Globus pallidus (tissue), 1 donor: ENCODE measurements around the gene FAXDC2.
A peak's percentile ranks its signal among the peaks of the same experiment; 100 is the strongest.
"Not testable (repeated sequence)": the region's sequence is repeated elsewhere in the genome, so short reads cannot be mapped to it uniquely, and the experiment has no call there.

Source experiments
- DNase-seq: peaks from one replicate; pipeline ENCODE4 v3.0.0-alpha.2; 2015; ENCODE audit warnings: low spot score

Gene FAXDC2

DNA sequence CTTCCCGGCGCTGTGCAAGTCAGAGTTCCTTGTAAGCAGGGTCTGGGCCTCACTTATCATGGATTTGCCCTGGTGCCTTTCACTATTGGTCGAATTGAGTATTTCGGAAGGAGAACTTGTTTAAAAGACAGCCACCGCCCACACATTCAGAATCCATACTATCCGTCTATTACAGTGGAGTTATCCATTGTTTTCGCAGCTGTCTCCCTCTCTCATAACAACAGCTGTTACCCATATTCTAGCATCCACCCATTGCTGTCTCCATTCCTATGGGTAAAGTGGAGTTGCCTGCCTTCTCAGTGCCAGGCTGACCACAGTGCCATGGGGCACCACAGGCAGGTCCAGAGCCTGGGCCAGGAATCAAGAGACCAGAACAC lies 20.2 kb downstream of the FAXDC2 start:
- DNase-seq, result no peak

DNA sequence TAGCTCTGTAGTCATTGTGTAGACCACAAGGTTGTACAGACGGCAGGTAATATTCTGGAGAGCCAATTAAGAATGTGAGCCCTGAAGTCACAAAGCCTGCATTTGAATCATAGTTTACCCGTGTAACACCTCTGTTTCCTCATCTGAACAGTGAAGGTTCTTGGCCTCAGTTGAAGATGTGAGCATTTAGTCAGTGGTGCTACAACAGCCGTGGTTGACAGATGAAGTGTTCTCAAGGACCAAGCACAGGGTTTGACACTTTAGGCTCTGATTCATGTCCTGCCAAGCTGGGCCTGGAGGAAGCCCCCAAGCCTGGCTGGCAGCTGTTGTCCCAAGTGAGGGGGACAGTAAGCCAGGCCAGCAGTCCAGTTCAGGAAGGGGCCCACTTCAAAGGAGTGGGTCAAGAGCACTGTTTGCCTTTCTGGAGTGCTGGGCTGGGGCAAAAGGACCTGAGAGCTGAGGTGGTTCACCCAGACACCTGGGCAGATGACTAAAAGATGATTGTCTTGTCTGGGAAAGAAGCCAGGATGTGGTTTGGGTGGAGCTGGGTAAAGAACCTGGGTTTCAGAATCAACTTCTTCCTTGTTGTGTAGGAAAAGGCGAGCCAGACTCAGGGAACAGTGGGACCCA lies 20.7 kb downstream of the FAXDC2 start:
- DNase-seq, result no peak

DNA sequence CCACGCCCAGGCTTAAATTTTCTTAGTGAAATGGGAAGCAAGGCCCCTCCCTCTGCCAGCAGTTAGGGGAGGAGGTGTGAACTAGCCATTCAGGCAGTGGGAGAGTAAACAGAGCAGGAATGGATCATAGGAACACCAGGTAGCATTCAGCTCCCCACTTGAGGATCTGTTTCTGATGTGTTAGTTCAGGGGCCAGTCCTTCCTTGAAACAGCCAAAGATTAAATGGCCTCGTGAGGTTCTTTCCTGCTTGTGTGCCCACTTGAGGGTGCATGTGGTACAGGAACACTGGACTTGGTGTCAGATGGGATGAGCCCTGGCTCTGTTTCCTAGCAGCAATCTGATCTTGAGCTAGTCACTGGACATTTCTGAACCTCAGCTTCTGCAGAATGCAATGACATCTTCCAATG lies 21.2 kb downstream of the FAXDC2 start:
- DNase-seq, result no peak

DNA sequence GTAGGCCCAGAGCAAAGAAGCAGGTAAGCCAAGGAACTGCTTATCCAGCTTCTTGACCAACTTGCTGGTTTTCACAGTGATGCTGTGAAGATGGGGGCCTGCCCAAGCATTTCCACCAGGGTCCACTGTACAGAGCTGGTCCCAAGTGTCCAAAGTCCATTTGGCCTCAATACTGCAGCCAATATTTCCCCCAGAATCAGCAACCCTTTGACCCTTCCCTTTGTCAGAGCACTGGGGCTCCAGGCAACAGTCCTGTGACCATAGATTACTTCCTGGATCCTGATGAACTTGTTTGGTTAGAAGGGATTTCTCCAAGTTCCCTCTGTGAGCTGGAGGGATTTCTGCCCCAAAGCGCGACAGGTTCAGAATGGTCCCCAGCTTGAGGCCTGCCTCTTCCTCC lies 26.3 kb downstream of the FAXDC2 start:
- DNase-seq, result no peak

DNA sequence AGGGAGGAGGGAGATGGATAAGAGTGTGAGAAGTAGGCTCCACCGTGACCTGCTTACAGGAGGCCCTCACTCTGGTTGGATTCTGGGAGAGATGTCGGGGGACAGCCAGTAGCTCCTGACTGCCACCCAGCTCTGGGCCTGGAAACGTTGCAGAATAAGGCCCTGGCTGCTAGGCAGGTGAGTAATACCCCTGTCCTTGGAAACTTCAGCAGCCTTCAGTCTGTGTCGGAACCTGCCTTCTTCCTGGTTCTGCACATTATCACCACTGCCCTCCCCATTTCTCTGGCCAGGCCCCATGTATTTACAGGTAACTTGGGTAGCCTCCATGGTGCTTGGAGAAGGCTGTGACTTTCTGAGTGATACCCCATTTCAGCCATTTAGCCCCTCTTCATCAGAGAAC lies 26.8 kb downstream of the FAXDC2 start:
- no peak for DNase-seq

DNA sequence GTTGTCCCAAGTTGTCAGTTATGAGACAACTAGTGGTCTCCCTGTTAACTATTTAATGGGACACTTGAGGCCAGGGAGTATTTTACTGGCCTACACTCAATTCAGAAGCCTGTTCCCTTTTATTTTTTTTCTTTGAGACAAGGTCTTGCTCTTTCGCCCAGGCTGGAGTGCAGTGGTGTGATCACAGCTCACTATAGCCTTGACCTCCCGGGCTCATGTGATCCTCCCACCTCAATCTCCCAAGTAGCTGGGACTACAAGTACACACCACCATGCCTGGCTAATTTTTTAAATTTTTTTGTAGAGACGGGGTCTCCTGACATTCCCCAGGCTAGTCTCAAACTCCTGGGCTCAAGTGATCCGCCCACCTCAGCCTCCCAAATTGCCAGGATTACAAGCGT lies 27.5 kb downstream of the FAXDC2 start:
- DNase-seq, result not testable (repeated sequence)

DNA sequence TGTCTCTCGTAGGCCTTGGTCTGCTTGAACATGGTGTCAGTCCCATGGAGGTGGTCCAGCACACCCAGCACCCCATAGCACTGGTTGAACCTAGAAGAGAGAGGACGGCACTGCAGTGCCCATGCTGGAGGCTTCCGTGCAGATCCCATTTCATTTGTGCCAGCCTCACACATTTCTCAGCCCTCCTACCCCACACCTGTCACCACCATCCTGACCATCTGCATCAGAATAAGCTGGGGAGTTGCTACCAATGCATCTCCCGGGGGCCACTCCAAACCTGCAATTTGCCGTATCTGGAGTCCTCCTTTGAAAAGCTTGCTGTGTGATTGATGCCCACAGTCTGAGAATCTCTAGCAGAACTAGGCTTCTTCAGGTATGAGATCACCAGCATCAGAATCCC lies 30.0 kb downstream of the FAXDC2 start:
- DNase-seq, result no peak

DNA sequence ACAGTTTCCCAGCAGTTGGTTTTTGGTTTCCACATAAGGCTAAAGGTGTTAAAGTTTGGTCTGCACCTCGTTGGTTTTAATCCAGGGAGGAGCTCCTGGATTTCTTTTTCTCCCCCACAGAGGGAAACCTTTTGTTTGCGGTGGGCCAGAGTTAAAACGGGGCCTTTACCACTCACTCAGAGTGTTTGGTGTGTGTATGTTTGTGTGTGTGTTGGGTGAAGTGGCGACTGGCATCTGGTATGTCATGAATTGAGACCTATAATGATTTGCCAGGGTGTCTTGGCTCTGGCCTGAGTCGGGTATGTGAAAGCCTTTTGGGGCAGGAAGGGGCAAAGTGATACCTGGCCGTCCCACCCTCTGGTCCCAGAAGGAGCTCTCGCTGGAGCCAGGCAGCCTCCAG lies 30.9 kb downstream of the FAXDC2 start:
- no peak for DNase-seq

DNA sequence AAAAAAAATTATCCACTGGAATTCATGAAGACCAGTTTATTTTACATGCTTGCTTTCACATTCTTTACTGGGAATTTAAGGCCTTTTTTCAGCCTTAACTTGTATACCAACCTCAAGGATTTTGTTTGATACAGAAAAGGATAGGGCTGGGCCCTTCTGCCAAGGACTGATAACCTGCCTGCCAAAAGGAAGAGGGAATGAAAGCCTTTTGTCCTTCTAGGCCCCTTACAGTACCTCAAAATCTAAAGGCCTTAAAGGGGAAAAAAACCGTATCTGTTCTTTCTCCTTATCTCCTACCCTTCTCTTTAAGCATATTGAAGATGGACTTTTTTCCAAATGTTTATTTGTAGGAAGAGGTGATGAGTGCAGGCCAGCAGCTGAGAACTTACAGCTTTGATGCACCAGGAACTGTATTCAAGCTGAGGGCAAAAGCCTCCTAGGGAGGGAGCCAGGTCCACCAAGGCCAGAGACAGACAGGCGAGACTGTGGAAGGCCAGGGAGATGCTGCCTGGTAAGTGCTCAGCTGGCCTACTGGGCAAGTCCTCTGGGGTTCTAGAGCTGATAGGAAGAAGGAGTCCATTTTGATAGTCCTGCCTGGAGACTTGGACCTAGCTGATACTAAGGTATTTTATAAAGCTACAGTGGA lies 31.8 kb downstream of the FAXDC2 start:
- no peak for DNase-seq

DNA sequence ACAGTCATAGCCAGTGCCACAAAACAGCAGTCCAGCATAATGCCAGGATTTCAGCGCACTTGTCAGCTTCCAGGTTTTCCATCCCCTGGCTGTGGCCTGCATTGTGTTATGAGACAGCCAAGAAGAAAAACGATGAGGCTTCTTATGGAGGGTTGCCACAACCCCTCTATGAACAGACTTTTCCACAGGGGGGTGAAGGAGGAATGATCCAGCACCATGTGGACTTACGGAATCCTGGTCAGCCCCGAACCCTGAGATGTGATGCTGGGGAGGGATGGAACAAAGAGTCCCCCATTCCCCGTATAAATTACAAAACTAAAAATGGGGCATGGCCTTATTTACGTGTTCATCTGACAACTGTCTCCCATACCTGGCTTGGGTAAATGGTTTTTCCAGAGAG lies 32.6 kb downstream of the FAXDC2 start:
- DNase-seq, result no peak

DNA sequence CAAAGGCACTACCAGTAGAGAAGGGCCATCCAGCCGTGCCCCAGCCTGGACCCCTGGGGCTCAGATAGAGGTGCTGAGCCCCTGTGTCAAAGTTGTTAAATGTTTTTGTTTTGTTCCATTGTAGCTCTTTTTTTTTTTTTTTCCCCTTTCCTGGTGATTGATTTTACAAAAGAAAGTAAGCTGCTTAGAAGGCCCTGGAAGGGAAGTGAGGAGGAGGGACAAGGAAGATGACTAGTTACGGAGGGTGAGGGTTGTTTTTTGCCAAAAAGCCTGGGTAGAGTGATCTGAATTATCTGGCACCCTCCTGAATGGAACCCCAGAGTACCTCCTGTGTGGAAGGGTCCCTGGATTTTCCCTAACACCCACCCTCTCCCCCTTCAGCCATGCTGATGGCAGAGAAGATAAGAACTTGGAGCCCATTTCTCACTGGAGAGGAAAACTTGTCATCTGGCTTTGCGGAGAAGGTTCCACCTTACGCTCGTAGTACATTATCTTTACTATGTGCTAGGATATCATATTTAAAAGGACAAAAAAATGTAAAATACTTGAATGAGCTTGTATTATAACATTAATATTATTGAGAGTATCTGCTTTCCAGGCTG lies 33.4 kb downstream of the FAXDC2 start:
- no peak for DNase-seq

DNA sequence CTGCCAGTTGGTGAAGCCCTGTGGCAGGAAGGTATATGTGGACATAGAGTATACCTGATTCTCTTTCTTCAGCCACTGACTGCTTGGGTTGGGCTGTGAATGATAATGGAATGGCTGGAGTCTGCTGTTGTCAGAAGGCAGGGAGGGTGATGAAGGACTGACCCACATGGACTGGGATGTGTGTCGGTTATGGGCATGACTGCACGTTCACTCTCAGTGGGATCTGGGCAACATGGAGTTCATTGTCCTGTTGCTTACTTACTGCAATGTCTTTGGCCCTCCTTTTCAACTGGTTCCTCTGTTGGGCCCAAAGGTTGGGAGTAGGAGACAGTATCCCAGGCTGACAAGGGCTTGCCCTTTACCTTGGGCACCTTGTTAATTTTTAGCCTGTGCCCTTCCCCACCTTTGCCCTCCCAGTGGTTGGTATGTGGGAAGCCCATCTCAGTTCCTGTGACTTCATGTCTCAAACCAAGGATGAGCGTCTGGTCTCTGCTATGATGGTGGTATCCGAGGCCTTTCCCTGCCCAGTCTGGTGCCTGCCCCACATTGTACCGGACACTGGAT lies 34.6 kb downstream of the FAXDC2 start:
- DNase-seq, result no peak

DNA sequence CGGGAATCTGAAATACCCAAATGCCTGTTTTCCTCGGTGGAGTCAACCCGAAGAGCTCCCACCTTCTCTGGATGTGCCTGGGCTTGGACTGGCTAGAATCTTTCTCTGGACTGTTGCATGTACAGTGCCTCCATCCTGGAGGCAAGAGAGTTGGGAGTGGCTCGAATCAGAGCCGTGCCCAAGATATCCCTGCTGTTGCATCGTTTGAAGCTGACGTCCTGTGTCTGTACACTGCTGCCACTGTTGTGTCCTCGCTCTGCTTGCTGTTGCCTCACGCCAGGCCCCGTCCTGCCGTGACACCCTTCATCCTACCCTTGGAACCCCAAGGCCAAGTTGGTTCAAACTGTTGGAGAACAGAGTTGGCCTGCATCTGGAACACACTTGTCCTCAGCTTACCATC lies 35.4 kb downstream of the FAXDC2 start:
- no peak for DNase-seq

DNA sequence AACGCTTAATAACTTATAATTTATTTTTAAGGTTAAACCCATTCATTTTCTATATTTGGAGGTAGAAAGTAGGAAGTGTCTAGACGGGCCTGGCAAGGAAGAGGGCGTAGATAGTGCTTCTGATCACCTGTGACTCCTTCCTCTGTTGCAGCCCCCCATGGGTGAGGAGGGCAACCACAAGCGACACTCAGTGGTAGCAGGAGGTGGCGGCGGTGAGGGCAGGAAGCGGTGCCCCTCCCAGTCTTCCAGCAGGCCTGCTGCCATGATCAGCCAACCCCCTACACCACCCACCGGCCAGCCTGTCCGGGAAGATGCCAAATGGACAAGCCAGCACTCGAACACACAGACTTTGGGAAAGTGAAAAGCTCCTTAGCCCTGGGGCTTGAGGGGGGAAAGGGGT lies 36.7 kb downstream of the FAXDC2 start:
- DNase-seq, result no peak

DNA sequence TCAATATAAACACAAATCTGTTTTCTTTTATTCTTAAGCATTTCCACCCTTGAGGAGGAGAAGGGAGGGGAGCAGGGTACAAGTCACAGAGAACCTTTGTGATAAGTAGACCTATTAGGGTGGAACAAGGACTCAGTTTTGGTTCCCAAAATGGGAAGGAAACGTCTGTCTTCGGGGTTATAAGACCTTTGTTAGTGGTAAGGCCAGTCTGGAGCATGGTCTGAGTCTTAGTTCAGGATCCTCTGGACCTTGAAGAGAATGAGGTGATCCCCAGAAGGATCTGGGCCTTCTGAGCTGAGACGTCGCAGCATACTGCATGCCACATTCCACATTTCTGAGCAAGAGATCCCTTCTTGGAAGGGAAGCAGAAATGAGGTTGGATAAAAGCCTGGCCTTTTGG lies 37.2 kb downstream of the FAXDC2 start:
- DNase-seq, result no peak

DNA sequence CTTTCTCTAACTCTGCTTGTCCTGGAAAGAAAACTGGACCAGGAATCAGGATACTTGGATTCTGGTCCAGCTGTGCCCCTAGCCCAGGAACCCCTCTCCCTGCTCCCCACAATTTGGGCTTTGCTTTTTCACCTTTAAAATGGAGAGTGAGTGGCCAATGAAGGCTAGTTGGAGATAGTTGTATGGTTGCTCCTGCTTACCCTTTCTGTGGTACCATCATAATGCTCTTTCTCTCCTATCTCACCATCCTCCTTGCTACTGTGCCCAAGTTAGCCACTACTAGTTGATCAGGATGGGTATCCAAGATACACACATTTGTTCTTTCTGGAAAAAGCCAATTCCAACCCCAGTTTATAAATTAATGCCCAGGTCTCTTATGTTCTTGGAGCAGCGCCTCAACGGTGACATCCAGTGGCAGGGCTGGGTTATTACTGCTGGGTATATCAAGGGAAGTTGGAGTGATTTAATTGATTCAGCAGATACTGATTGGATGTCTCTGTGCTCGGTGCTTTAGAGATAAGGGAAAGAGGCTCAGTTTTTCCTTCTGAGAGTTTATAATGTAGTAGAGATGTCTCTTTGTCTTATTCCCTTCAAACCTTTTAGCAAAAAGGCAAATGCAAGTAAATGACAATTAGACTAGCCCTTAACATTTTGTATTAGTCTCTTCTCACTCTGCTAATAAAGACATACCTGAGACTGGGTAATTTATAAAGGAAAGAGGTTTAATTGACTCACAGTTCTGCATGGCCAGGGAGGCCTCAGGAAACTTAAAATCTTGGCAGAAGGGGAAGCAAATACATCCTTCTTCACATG lies 38.5 kb downstream of the FAXDC2 start:
- DNase-seq, result peak; percentile 65

DNA sequence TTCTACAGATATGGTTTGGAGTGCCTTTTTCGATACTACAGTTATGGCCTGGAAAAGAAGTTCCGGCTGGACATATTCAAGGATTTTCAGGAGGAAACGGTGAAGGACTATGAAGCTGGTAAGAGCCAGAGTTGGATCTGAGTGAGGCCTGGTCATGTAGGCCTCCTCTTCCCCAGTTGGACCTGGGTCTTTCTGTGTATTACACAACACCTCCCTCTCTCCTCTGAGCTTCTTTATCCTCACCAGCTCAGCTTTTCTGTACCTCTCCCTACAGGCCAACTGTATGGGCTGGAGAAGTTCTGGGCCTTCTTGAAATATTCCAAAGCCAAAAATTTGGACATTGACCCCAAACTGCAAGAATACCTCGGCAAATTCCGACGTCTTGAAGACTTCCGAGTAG lies 39.2 kb downstream of the FAXDC2 start:
- no peak for DNase-seq

DNA sequence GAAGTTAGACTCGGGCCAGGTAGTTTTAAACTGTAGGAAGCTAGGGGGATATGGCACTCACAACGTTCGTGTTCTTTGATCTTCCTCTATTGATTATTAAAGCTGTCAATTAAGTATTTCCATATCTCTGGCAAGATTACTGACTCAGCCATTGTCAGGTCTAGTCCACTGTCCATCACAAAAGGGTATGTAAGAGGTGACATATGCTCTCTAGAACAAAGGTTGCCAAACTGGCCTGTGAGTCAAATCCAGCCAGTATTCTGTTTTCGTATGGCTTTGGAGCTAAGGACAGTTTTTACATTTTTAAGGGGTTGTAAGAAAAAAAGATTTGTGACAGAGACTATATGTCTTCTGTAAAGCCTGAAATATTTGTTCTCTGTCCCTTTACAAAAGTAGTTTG lies 44.2 kb downstream of the FAXDC2 start:
- DNase-seq, result no peak

DNA sequence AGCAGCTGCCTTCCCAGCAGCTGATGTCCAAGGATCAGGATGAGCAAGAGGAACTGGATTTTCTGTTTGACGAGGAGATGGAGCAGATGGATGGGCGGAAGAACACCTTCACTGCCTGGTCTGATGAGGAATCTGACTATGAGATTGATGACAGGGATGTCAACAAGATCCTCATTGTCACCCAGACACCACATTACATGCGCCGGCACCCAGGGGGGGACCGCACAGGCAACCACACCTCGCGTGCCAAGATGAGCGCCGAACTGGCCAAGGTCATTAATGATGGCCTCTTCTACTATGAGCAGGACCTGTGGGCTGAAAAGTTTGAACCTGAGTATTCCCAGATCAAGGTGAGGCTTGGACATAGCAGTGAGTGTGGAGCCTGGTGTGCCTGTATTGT lies 48.4 kb downstream of the FAXDC2 start:
- DNase-seq, result no peak

DNA sequence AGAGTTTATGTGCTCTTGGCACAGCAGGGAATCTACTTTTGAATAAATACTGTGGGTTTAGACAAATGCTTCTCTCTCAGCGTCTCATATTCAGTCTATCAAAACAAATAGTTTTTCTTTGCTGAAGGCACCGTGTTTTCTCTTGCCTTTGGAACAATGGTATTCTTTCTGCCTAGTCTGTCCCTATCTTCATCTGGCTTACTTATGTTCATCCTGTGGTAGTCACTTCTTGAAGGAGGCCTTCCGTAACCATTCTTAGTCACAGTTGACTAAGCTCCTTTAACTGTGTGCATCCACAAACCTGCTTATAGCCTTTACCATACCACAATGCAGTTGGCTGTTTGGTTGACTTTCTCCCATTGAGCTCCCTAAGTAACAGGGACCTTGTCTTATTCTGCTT lies 49.3 kb downstream of the FAXDC2 start:
- no peak for DNase-seq

DNA sequence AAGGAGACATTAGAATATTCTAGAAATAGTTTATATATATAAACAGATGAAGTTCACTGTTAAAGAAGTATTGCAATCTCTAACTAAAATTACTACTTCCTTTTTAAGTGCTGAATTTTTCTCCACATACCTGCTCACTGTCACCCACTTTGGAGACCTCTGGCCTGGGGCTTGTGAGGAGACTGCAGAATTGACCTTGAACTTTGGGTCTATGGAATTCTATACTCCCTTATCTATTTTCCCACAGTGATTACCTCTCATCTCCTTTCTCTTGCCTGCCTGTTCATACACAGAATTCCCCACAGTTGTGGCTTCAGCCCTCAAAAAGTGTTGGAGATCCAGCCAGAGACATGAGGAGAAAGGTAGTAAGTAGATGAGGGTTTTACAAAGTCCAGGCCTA lies 49.8 kb downstream of the FAXDC2 start:
- DNase-seq, result no peak

DNA sequence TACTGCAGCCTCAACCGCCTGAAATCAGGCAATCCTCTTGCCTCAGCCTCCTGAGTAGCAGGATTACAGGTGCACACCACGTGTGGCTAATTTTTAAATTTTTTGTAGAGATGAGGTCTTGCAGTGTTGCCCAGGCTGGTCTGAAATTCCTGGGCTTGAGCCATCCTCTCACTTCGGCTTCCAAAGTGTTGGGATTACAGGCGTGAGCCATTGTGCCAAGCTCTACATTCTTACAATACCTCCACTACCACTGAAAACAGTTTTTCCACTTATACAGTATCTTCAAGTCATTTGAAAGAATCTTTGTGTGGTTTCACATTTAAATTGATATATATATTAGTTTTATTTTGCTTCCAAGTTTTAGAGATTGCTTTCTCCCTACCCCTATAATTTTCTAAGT lies 52.6 kb downstream of the FAXDC2 start:
- DNase-seq, result no peak

DNA sequence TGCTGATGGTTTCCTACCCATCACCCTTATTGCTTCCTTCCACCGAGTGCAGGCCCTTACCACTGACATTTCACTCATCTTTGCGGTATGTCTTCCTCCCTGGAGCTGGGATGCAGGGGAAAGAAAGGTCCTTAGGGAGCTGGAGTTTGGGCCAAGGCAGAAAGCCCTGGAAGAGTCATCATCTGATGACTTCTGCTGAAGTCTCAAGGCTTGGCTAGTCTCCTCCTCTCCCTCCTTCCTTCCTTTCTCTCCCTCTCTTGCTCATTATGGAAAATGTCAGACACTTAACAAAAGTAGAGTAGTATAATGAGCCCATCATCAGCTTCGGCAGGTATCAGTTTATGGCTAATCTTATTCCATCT lies 55.2 kb downstream of the FAXDC2 start:
- no peak for DNase-seq
